Measurements from ENCODE around the gene ROCK2. TPM values are rescaled to one million over a fixed set of nuclear protein-coding genes. Genes with fewer than 3 reads are reported as not detected.
"Not testable (repeated sequence)": the region's sequence is repeated elsewhere in the genome, so short reads cannot be mapped to it uniquely, and the experiment has no call there.

ROCK2 gene
- total RNA-seq, 2 donors from 2014 or later: 41.1 to 47.6 TPM

DNA sequence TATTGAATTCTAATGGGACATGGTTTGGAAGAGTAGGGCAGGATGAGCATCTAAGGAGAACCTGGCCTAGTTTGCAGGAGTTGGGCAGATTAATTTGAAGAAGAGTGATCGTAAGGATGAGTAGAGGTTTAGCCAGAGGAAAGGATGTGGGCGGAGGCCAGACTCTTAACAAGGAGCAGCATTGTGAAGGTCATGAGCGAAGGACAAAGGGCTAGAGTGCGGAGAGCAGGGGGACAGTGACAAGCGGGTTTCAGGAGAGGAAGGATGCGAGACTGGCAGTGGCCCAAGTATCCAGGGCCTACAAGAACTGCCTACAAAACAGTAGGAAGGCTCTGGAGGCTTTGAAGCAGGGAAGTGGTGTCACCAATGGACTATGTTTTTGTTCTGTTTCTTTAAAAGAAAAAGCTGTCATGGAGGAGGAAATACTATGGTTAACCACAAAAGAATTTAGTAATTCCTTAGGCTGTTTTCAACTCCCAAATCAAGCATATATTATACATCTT, 169.1 kb downstream of the ROCK2 start:
- ATAC-seq: peak in 1 of 2 donors; percentile 52
- intact Hi-C loops (cut with DNase I): no loop called here
- DNase-seq: no peak

DNA sequence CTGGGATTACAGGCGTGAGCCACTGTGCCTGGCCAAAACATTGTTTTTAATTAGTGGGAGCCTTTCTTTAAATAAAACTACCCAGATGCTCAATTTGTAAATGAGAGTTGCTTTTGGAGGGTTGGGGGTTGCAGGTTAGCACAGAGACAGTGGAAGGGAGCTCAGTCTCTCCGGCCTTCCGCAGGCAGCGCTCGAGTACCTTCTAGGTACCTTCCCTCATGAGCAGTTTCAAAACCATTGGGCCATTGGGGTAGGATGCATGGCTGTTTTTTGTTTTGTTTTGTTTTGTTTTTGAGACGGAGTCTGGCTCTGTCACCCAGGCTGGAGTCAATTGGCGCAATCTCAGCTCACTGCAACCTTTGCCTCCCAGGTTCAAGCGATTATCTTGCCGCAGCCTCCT, 170.2 kb downstream of the ROCK2 start:
- no peak for ATAC-seq
- intact Hi-C loops (cut with DNase I): no loop called here
- DNase-seq: no peak

GRCh38 chr2:11169333-11169732, 175.1 kb downstream of the ROCK2 start:
- intact Hi-C loops (cut with DNase I): no loop called here
- DNase-seq (no peak), ATAC-seq (peak; percentile 44 to 72)

- intact Hi-C loops (cut with DNase I): no loop called here
- no peak for DNase-seq
- ATAC-seq: peak in 1 of 2 donors; percentile 28
Observed at GRCh38 chr2:11168488-11168887, 175.9 kb downstream of the ROCK2 start.

- ATAC-seq: no peak
- DNase-seq: no peak
- intact Hi-C loops (cut with DNase I): no loop called here
Observed at GRCh38 chr2:11166476-11166875, 178.0 kb downstream of the ROCK2 start.

- intact Hi-C loops (cut with DNase I); ATAC-seq; DNase-seq: not testable (repeated sequence)
Observed at GRCh38 chr2:11165046-11165445, 179.4 kb downstream of the ROCK2 start.

DNA sequence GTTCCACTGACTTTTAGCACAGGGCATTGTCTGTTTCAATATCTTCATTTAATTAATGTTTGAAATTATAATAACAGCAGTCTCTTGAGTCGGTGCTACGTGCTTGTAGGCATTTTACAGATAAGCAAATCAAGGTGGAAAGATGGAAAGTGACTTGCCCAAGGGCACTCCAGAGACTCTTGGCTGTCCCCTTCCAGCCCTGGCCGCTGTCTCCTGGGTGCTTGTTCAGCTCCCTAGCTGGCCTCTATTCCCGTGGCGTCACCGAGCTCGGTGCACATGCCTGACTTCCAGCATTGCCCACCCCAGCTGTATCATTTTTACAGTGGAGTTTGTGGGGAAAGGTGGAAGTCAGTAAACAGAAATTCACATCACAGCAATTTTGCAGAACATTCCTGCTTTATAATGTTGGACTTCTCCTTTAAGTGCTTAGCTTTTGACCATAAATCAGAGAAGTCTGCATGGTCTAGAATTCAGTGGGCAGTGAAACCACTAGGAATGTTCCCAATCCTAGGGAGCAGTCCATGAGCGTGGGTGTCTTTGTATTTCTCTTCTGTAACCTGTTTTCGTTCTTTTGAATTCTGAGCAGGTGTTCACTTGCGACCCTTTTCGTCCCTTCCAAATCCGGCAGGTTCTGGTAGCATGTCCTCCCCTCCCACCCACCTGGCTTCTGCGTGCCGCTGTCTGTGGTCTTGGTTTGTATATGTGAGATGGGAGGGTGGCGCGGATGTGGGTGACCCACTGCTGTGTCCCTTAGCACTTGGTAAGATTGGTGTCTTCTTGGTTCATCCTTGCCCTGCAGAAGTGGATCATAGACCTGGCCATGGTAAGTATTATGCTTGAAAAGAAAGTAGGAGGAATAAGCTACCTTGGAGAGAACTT, 180.8 kb downstream of the ROCK2 start:
- ATAC-seq: no peak
- no peak for DNase-seq
- intact Hi-C loops (cut with DNase I): no loop called here

DNA sequence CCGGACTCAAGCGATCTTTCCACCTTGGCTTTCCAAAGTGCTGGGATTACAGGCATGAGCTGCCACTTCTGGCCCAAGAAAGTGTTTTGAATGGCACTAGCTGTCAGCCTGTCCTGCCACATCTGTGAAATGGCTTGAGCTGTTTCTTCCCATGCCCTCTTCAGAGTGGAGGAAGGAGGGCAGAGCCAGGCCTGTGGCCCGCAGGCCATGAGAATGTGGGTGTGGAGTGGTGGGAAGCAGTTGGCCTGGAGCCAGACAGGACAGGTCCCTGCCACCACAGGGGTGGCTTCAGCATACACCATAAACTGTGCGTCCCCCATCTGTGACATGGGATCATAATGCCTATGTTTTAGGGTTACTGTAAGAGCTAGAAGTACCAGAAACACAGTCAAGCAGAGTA, 182.7 kb downstream of the ROCK2 start:
- intact Hi-C loops (cut with DNase I): no loop called here
- no peak for ATAC-seq
- DNase-seq: no peak

GRCh38 chr2:11160731-11161455, 183.5 kb downstream of the ROCK2 start:
- DNase-seq (no peak), ATAC-seq (peak in 1 of 2 donors; percentile 10)
- intact Hi-C loops (cut with DNase I): no loop called here

GRCh38 chr2:11160256-11160655, 184.2 kb downstream of the ROCK2 start:
- ATAC-seq (no peak), DNase-seq (no peak)
- intact Hi-C loops (cut with DNase I): no loop called here

DNA sequence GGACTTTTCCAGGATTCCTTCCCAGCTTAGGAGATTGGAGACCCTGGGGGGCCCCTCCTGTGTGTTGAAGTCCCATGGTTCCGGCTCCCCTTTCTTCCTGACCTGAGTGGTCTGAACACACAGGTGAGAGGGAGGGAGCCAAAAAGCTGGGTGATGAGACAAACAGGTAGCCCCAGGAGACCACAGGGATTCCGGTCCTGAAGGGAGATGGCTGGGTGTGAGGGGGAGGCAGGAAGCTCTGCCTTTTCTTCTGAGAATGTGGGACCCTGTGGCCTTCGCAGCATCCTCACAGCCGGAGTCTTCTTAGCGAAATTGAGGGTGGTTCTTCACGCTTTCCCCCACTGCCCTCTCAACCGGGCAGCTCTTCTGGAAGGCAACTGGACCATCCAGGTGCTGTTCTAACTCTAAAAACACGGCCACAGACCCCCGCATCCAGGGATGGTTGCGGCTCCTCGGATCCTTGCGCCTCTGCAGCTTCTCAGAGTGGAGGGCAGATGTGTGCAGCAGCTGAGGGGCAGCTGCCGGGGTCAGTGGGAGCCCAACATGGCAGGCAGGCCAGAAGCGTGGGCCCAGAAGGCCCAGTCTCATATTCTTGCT, 184.8 kb downstream of the ROCK2 start:
- intact Hi-C loops (cut with DNase I): no loop called here
- no peak for ATAC-seq
- no peak for DNase-seq

DNA sequence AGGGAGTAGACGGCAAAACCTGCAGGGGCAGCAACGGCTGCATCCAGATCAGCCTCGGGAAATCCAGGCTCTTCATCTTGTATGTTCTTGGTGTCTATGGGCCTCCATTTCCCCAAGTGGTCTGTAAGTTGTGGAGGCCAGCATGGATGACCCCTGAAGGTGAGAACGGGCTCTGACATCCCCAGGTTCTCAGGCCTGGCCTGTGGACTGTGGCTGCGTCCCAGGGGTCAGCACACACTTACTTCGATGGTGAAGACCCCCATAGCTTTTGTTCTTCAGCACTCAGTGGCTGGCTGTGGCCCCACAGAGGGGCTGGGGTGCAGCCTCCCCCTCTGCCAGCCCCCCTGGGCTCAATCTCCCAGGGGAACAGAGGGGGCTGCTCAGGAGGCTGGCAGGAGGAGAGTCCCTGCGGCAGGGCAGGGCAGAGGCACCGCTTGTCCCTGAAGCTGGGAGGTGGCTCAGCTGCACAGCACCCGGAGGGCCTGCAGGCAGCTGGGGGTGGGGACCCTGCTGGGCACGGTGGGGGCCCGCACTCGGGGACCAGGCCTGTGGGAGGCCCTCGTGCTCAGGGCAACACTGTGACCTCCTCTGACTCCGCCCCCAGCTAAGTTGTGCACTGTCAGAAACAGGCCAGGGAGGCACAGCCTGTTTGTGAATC, 185.4 kb downstream of the ROCK2 start:
- intact Hi-C loops (cut with DNase I): no loop called here
- ATAC-seq: no peak
- no peak for DNase-seq

DNA sequence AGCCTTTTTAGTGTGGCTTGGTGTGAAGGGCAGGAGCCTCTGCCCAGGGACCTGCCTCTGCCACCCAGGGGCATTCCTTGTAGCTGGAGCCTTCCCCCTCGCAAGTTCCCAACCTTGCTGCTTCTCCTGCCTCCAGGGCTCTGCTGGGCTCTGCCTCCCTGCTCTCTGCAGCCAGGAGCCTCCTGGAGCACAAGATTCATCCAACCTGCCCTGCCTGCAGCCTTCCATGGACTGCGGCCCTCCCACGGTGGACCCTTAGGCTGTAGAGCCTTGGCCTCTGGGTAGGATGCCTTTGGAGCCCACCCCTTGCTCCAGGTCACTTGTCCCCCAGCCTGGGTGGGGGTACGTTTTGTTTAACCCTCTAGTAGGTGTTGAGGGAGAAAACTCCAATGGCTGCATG, 186.7 kb downstream of the ROCK2 start:
- ATAC-seq (no peak), DNase-seq (no peak)
- intact Hi-C loops (cut with DNase I): no loop called here

- ATAC-seq: no peak
- intact Hi-C loops (cut with DNase I): no loop called here
- DNase-seq: no peak
Observed at GRCh38 chr2:11157296-11157695, 187.1 kb downstream of the ROCK2 start.

GRCh38 chr2:11156396-11157075, 187.9 kb downstream of the ROCK2 start:
- DNase-seq (no peak), ATAC-seq (no peak)
- intact Hi-C loops (cut with DNase I): no loop called here

GRCh38 chr2:11155381-11156035, 188.9 kb downstream of the ROCK2 start, which contains the start of gene SLC66A3:
Gene SLC66A3, plus strand, starts transcription at chr2:11155467. Its CDS starts 80 bp downstream, at chr2:11155547.
- DNase-seq (peak; percentile 88), ATAC-seq (peak; percentile 90 to 91)
- intact Hi-C loops (cut with DNase I): no loop called here

DNA sequence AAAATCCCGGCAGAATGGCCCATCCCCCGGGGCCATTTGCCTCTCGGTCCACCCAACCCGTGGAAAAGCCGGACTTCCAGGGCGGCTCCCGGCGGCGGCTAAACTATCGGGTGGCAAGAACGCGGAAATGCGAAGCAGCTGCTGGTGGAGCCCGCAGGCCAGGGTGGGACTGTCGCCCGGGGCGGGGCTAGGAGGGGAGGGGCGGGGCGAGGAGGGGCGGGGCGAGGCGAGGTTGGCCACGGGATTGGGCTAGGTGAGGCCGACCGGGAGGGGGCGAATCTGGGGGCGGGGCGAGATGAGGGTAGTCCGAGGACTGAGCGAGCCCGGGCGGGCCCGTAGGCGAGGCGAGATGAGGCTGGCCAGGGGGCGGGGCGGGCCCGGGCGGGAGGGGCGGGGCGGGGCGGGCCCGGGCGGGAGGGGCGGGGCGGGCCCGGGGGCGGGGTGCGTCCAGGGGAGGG, 189.5 kb downstream of the ROCK2 start:
- DNase-seq (peak; percentile 99), ATAC-seq (peak; percentile 92 to 94)
- intact Hi-C loops (cut with DNase I): no loop called here

Measured in left cardiac atrium (tissue), 4 donors.